Measurements from ENCODE around the gene ATG10. TPM values are rescaled to one million over a fixed set of nuclear protein-coding genes. Genes with fewer than 3 reads are reported as not detected.

The ATG10 gene
- total RNA-seq, 1 donor from 2014 or later: 6.4 TPM

DNA sequence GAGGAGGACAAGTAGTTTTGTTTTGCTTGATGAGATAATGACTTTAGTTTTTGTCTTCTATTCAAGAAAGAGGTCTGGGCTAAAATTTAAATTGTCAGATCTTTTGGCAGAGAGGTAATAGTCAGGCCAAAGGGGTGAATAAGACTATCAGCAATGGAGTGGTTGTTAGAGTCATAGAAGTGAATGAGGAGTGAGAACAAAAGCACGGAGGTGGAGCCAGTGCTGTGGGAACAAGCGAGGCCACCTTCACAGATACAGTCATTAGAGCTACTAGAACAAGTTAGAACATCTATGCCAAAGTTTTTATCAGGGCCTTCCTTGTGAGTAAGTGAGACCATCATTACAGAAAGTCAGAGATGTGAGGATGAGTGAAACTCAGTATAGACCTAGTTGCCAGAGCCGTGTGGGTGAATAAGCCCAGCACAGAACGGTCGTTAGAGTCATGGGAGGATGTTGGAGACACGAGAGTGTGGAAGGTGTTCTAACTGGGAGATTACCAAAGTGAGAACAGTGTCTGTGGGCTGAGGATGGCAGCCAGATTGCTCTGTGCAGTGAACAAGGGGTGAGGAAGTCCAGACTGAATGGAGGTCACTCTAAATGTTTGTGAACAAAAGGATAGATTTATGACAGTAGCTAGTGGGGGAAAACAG is 171.2 kb downstream of the ATG10 start:
- no peak overlapping the region for H3K4me3 ChIP-seq (ENCODE audit: low read depth, low read length)
- DNase-seq (ENCODE audit: low read depth): no peak
- H3K36me3 ChIP-seq (ENCODE audit: control insufficient read depth, insufficient read depth, low read length): no peaks in the 10 kb centered on the region
- H3K27me3 ChIP-seq (ENCODE audit: control insufficient read depth, insufficient read depth, low read length): no peaks in the 10 kb centered on the region
- TF ChIP-seq, protein P1, sequence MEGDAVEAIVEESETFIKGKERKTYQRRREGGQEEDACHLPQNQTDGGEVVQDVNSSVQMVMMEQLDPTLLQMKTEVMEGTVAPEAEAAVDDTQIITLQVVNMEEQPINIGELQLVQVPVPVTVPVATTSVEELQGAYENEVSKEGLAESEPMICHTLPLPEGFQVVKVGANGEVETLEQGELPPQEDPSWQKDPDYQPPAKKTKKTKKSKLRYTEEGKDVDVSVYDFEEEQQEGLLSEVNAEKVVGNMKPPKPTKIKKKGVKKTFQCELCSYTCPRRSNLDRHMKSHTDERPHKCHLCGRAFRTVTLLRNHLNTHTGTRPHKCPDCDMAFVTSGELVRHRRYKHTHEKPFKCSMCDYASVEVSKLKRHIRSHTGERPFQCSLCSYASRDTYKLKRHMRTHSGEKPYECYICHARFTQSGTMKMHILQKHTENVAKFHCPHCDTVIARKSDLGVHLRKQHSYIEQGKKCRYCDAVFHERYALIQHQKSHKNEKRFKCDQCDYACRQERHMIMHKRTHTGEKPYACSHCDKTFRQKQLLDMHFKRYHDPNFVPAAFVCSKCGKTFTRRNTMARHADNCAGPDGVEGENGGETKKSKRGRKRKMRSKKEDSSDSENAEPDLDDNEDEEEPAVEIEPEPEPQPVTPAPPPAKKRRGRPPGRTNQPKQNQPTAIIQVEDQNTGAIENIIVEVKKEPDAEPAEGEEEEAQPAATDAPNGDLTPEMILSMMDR (IDR thresholded peaks at IDR 0.05; ENCODE audit: insufficient read depth, low read length, poor library complexity, severe bottlenecking): no peak

DNA sequence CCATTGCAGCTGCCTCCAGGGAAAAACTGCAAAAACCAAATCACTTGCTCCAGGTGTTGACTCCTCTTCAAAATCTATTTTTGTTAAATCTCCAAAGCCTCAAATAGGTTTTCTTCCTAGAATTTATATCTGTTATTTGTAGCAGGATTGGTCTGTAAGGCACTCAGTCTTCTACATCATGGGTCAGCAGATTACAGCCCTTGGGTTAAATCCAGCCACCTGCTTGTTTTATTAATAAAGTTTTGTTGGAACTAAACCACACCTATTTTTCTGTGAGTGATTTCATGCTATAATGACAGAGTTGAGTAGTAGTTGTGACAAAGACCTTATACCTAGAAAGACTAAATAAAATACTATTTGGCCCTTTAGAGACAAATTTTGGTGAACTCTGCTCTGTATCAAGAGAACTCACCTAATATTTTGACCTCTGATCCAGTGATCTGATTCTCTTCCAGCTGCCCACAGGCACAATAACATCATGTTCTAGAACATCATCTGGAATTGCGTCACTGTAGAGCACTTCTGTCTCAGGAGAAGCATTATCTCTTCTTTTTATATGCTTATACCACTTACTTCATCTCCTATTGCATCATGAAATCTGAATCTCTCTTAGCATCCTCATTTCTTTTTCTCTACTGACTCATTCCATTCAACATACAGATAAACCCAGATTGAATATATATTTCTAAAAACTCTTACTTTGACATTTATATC is 176.2 kb downstream of the ATG10 start:
- H3K27me3 ChIP-seq (ENCODE audit: control insufficient read depth, insufficient read depth, low read length): no peaks in the 10 kb centered on the region
- no peak overlapping the region for H3K4me3 ChIP-seq (ENCODE audit: low read depth, low read length)
- H3K36me3 ChIP-seq (ENCODE audit: control insufficient read depth, insufficient read depth, low read length): no peaks in the 10 kb centered on the region
- DNase-seq (ENCODE audit: low read depth): no peak
- TF ChIP-seq, protein P1 (IDR thresholded peaks at IDR 0.05; ENCODE audit: insufficient read depth, low read length, poor library complexity, severe bottlenecking): no peak

DNA sequence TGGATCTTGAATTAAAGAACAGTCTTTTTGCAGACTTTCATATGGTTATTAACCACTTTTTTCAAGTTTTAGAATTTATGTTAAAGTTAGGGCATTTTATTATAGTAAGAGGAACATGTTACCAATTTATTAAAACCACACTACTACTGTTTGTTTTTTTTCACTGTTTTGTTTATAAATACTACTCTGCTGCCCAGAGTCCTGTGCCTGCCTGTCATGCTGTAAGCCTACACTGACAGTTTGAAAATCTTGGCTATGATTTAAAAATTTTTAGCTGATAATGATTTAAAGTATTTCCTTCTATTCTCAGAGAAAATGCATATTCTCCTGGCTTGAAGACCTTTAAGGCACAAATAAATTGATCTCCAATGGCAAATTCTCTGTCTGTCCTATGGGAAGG is 177.6 kb downstream of the ATG10 start:
- TF ChIP-seq, protein P1 (IDR thresholded peaks at IDR 0.05; ENCODE audit: insufficient read depth, low read length, poor library complexity, severe bottlenecking): no peak
- DNase-seq (ENCODE audit: low read depth): no peak
- Histone ChIP-seq H3K27me3 (ENCODE audit: control insufficient read depth, insufficient read depth, low read length) (no peaks in the 10 kb centered on the region), H3K4me3 (ENCODE audit: low read depth, low read length) (no peak overlapping the region), H3K36me3 (ENCODE audit: control insufficient read depth, insufficient read depth, low read length) (no peaks in the 10 kb centered on the region)

DNA sequence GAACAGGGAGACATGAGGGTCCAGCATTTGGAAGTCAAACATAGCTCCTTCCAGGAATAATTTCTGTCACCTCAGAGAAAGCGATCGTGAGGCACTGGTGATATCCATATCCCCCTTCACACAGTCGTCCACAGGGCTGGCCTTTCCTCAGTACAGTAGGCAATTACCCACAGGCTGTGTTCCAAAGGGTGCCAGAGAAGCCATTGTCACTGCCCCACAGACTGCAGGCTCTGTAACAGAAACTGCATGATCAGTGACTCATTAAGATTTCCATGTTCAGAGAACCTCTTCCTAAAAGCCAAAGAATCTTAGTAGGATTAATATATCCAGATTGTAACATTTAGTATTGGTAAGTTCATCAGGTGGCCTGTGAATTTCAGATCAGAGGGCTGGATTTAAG is 178.7 kb downstream of the ATG10 start:
- no peak overlapping the region for H3K4me3 ChIP-seq (ENCODE audit: low read depth, low read length)
- TF ChIP-seq, protein P1 (IDR thresholded peaks at IDR 0.05; ENCODE audit: insufficient read depth, low read length, poor library complexity, severe bottlenecking): no peak
- H3K27me3 ChIP-seq (ENCODE audit: control insufficient read depth, insufficient read depth, low read length): no peaks in the 10 kb centered on the region
- no peaks in the 10 kb centered on the region for H3K36me3 ChIP-seq (ENCODE audit: control insufficient read depth, insufficient read depth, low read length)
- DNase-seq (ENCODE audit: low read depth): no peak

GRCh38 chr5:82151204-82151603 is 179.4 kb downstream of the ATG10 start:
- Histone ChIP-seq H3K27me3 (ENCODE audit: control insufficient read depth, insufficient read depth, low read length) (no peaks in the 10 kb centered on the region), H3K4me3 (ENCODE audit: low read depth, low read length) (no peak overlapping the region), H3K36me3 (ENCODE audit: control insufficient read depth, insufficient read depth, low read length) (no peaks in the 10 kb centered on the region)
- TF ChIP-seq, protein P1 (IDR thresholded peaks at IDR 0.05; ENCODE audit: insufficient read depth, low read length, poor library complexity, severe bottlenecking): no peak
- DNase-seq (ENCODE audit: low read depth): no peak
